Mesenchymal stem cell (in vitro differentiated cells and primary cell): Measurements from ENCODE around the gene USP17L18.
"Not testable (repeated sequence)": the region's sequence is repeated elsewhere in the genome, so short reads cannot be mapped to it uniquely, and the experiment has no call there.

ENCODE experiments used
- DNase-seq: peaks from one replicate; pipeline ENCODE4 v3.0.0-alpha.2; 2013
- H2AFZ ChIP-seq: one replicate; pipeline ENCODE4 v1.6.1; 2013; ENCODE audit warnings: low read depth, mild to moderate bottlenecking, control low read depth, inconsistent platforms, low read length, moderate library complexity
- H2AK5ac ChIP-seq: 2 replicates; pipeline ENCODE4 v1.6.1; 2013; ENCODE audit warnings: low read length, moderate library complexity, mild to moderate bottlenecking, inconsistent platforms; ENCODE audit not compliant: severe bottlenecking
- H2BK120ac ChIP-seq: one replicate; pipeline ENCODE4 v1.6.1; 2013; ENCODE audit warnings: low read depth, mild to moderate bottlenecking, inconsistent platforms, low read length, moderate library complexity
- H2BK12ac ChIP-seq, 2 experiments: one replicate each; pipeline ENCODE4 v1.6.1; 2013; ENCODE audit warnings: inconsistent platforms in 2 of 2, low read length in 2 of 2, mild to moderate bottlenecking in 2 of 2, moderate library complexity in 2 of 2, control low read depth in 1 of 2
- H2BK15ac ChIP-seq: one replicate; pipeline ENCODE4 v1.6.1; 2013; ENCODE audit warnings: mild to moderate bottlenecking, low read depth, inconsistent platforms; ENCODE audit not compliant: poor library complexity, severe bottlenecking
- H2BK5ac ChIP-seq: 2 replicates; pipeline ENCODE4 v1.6.1; 2013; ENCODE audit warnings: low read depth, mild to moderate bottlenecking, low read length, control low read depth, inconsistent platforms; ENCODE audit not compliant: poor library complexity, severe bottlenecking
- H3K14ac ChIP-seq, 2 experiments: one replicate each; pipeline ENCODE4 v1.6.1; 2013; ENCODE audit warnings: inconsistent platforms in 2 of 2, low read length in 2 of 2, control low read depth in 1 of 2, mild to moderate bottlenecking in 1 of 2, moderate library complexity in 1 of 2
- H3K18ac ChIP-seq, 2 experiments: one replicate each; pipeline ENCODE4 v1.6.1; 2013; ENCODE audit warnings: inconsistent platforms in 2 of 2, low read length in 2 of 2, control low read depth in 1 of 2, low read depth in 1 of 2, mild to moderate bottlenecking in 1 of 2
- H3K23ac ChIP-seq, 2 experiments: one replicate each; pipeline ENCODE4 v1.6.1; 2013; ENCODE audit warnings: inconsistent platforms in 2 of 2, low read length in 2 of 2, mild to moderate bottlenecking in 2 of 2, moderate library complexity in 2 of 2, control low read depth in 1 of 2
- H3K27ac ChIP-seq: 2 replicates; pipeline ENCODE4 v1.5.1; 2013; ENCODE audit warnings: mild to moderate bottlenecking, moderate library complexity, low read length, control low read depth, inconsistent platforms; ENCODE audit not compliant: poor library complexity, severe bottlenecking
- H3K27me3 ChIP-seq, 2 experiments: 2 replicates each; pipeline versions ENCODE4 v1.6.1 to v1.7.0; 2013; ENCODE audit warnings: low read length in 2 of 2, mild to moderate bottlenecking in 2 of 2, moderate library complexity in 2 of 2, control low read depth in 1 of 2, inconsistent platforms in 1 of 2; ENCODE audit not compliant: control insufficient read depth in 1 of 2, insufficient read depth in 1 of 2
- H3K36me3 ChIP-seq, 2 experiments: 2 replicates each; pipeline versions ENCODE4 v1.6.1 to v1.7.0; 2013; ENCODE audit warnings: low read length in 2 of 2, control low read depth in 1 of 2, inconsistent platforms in 1 of 2, low read depth in 1 of 2, mild to moderate bottlenecking in 1 of 2; ENCODE audit not compliant: insufficient read depth in 2 of 2, control insufficient read depth in 1 of 2
- H3K4ac ChIP-seq, 2 experiments: one replicate each; pipeline ENCODE4 v1.6.1; 2013; ENCODE audit warnings: inconsistent platforms in 2 of 2, low read length in 2 of 2, mild to moderate bottlenecking in 2 of 2, moderate library complexity in 2 of 2, control low read depth in 1 of 2, low read depth in 1 of 2
- H3K4me1 ChIP-seq: 2 replicates; pipeline ENCODE4 v1.6.1; 2013; ENCODE audit warnings: low read depth, low read length, control low read depth; ENCODE audit not compliant: control insufficient read depth, insufficient read depth
- H3K4me2 ChIP-seq: 2 replicates; pipeline ENCODE4 v1.6.1; 2013; ENCODE audit warnings: low read length, mild to moderate bottlenecking, inconsistent platforms; ENCODE audit not compliant: poor library complexity, severe bottlenecking
- H3K4me3 ChIP-seq, 2 experiments: 2 replicates each; pipeline versions ENCODE4 v1.5.1 to v1.7.0; 2013; ENCODE audit warnings: low read length in 2 of 2, mild to moderate bottlenecking in 2 of 2, control low read depth in 1 of 2, low read depth in 1 of 2; ENCODE audit not compliant: insufficient read depth in 1 of 2
- H3K79me1 ChIP-seq: replicated peaks from 2 replicates; pipeline ENCODE4 v1.6.1; 2013; ENCODE audit warnings: mild to moderate bottlenecking, control low read depth, low read length, inconsistent platforms; ENCODE audit not compliant: poor library complexity, severe bottlenecking
- H3K9ac ChIP-seq: 2 replicates; pipeline ENCODE4 v1.7.0; 2013; ENCODE audit warnings: mild to moderate bottlenecking, low read length, moderate library complexity
- H3K9me3 ChIP-seq: 2 replicates; pipeline ENCODE4 v1.7.0; 2013; ENCODE audit warnings: mild to moderate bottlenecking, low read length; ENCODE audit not compliant: control insufficient read depth
- H4K8ac ChIP-seq: one replicate; pipeline ENCODE4 v1.6.1; 2013; ENCODE audit warnings: inconsistent platforms, mild to moderate bottlenecking, low read length, moderate library complexity
- H4K91ac ChIP-seq: one replicate; pipeline ENCODE4 v1.6.1; 2013; ENCODE audit warnings: mild to moderate bottlenecking, low read length, inconsistent platforms
- WGBS: methylation state at CpG from one replicate; pipeline ENCODE4 v1.1.7; 2013; ENCODE audit warnings: mixed read lengths; 5-methylcytosine and 5-hydroxymethylcytosine counted together

USP17L18 gene

DNA sequence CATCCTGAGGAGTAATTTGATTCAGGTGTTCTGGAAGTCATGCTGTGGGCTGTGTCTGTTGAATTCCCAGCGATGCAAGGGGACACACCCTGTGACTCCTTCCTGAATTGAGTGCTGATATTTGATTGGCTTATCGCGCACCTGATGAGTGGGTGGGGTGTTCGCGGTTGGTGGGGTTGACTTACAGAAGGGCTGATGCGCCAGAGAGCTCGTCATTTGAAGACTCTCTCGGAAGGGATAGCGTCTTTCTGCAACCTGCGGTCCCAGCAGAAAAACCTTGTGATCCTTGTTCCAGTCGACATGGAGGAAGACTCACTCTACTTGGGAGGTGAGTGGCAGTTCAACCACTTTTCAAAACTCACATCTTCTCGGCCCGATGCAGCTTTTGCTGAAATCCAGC lies 28.6 kb upstream of the USP17L18 start, which contains the start of gene USP17L12:
Gene USP17L12, plus strand, starts transcription at position 301 of the 400 bp plus-strand sequence. Its CDS starts 0 bp downstream, at position 301.
- WGBS = no CpG with 5 or more reads among the region's 13 CpGs
- H3K9ac ChIP-seq, H3K14ac ChIP-seq, H3K4me1 ChIP-seq, DNase-seq, H3K4me3 ChIP-seq, H2BK12ac ChIP-seq, H4K91ac ChIP-seq, H3K18ac ChIP-seq, H4K8ac ChIP-seq, H3K27me3 ChIP-seq, H3K4ac ChIP-seq, H3K9me3 ChIP-seq, H2BK5ac ChIP-seq, H3K79me1 ChIP-seq, H2AK5ac ChIP-seq, H3K23ac ChIP-seq, H3K36me3 ChIP-seq, H2BK15ac ChIP-seq, H3K27ac ChIP-seq, H2BK120ac ChIP-seq, H3K4me2 ChIP-seq, H2AFZ ChIP-seq: not testable (repeated sequence)

DNA sequence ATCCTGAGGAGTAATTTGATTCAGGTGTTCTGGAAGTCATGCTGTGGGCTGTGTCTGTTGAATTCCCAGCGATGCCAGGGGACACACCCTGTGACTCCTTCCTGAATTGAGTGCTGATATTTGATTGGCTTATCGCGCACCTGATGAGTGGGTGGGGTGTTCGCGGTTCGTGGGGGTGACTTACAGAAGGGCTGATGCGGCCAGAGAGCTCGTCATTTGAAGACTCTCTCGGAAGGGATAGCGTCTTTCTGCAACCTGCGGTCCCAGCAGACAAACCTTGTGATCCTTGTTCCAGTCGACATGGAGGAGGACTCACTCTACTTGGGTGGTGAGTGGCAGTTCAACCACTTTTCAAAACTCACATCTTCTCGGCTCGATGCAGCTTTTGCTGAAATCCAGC lies 23.8 kb upstream of the USP17L18 start, which contains the start of gene USP17L13:
Gene USP17L13, plus strand, starts transcription at position 301 of the 400 bp plus-strand sequence. Its CDS starts 0 bp downstream, at position 301.
- not testable (repeated sequence) for H3K36me3 ChIP-seq, H4K91ac ChIP-seq, H3K4me3 ChIP-seq, H2BK12ac ChIP-seq, H3K4me1 ChIP-seq, H2BK120ac ChIP-seq, DNase-seq, H3K27ac ChIP-seq, H3K9me3 ChIP-seq, H2BK15ac ChIP-seq, H3K4me2 ChIP-seq, H2BK5ac ChIP-seq, H2AK5ac ChIP-seq, H3K4ac ChIP-seq, H3K14ac ChIP-seq, H3K27me3 ChIP-seq, H3K23ac ChIP-seq, H4K8ac ChIP-seq, H3K9ac ChIP-seq, H2AFZ ChIP-seq, H3K18ac ChIP-seq, H3K79me1 ChIP-seq
- WGBS = no CpG with 5 or more reads among the region's 14 CpGs

DNA sequence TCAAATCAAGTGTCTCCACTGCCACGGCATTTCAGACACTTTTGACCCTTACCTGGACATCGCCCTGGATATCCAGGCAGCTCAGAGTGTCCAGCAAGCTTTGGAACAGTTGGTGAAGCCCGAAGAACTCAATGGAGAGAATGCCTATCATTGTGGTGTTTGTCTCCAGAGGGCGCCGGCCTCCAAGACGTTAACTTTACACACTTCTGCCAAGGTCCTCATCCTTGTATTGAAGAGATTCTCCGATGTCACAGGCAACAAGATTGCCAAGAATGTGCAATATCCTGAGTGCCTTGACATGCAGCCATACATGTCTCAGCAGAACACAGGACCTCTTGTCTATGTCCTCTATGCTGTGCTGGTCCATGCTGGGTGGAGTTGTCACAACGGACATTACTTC lies 18.2 kb upstream of the USP17L18 start:
- not testable (repeated sequence) for DNase-seq, H4K91ac ChIP-seq, H3K9ac ChIP-seq, H3K36me3 ChIP-seq, H3K14ac ChIP-seq, H2AK5ac ChIP-seq, H3K27ac ChIP-seq, H3K23ac ChIP-seq, H3K27me3 ChIP-seq, H3K18ac ChIP-seq, H3K4ac ChIP-seq, H3K4me3 ChIP-seq, H2BK12ac ChIP-seq, H2BK120ac ChIP-seq, H2BK15ac ChIP-seq, H4K8ac ChIP-seq, H3K9me3 ChIP-seq, H3K79me1 ChIP-seq, H2AFZ ChIP-seq, H3K4me1 ChIP-seq, H2BK5ac ChIP-seq, H3K4me2 ChIP-seq
- no CpG with 5 or more reads among the region's 8 CpGs for WGBS

DNA sequence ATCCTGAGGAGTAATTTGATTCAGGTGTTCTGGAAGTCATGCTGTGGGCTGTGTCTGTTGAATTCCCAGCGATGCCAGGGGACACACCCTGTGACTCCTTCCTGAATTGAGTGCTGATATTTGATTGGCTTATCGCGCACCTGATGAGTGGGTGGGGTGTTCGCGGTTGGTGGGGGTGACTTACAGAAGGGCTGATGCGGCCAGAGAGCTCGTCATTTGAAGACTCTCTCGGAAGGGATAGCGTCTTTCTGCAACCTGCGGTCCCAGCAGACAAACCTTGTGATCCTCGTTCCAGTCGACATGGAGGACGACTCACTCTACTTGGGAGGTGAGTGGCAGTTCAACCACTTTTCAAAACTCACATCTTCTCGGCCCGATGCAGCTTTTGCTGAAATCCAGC lies 14.3 kb upstream of the USP17L18 start, which contains the start of gene USP17L15:
Gene USP17L15, plus strand, starts transcription at position 301 of the 400 bp plus-strand sequence. Its CDS starts 0 bp downstream, at position 301.
- not testable (repeated sequence) for H4K8ac ChIP-seq, H3K27ac ChIP-seq
- no CpG with 5 or more reads among the region's 15 CpGs for WGBS

More for the DNA sequence above, 14.3 kb upstream of the USP17L18 start, which contains the start of gene USP17L15:
- H3K4me2 ChIP-seq, H2BK120ac ChIP-seq, H3K23ac ChIP-seq, H3K36me3 ChIP-seq, H3K27me3 ChIP-seq, H2BK12ac ChIP-seq, H2AK5ac ChIP-seq, DNase-seq, H3K79me1 ChIP-seq, H3K4me3 ChIP-seq, H3K18ac ChIP-seq, H3K9me3 ChIP-seq, H3K4me1 ChIP-seq, H4K91ac ChIP-seq, H3K9ac ChIP-seq, H3K4ac ChIP-seq, H2AFZ ChIP-seq, H2BK15ac ChIP-seq, H3K14ac ChIP-seq, H2BK5ac ChIP-seq: not testable (repeated sequence)
